ENCODE data around the gene AJAP1. TPM values are rescaled to one million over a fixed set of nuclear protein-coding genes. Genes with fewer than 3 reads are reported as not detected.
A peak's percentile ranks its signal among the peaks of the same experiment; 100 is the strongest.

The AJAP1 gene
- total and polyA plus RNA-seq, 2 of the 8 experiments (the other 6 are each of a cell fraction or from before 2014, with no cell fraction given): 1.9 to 6.2 TPM

DNA sequence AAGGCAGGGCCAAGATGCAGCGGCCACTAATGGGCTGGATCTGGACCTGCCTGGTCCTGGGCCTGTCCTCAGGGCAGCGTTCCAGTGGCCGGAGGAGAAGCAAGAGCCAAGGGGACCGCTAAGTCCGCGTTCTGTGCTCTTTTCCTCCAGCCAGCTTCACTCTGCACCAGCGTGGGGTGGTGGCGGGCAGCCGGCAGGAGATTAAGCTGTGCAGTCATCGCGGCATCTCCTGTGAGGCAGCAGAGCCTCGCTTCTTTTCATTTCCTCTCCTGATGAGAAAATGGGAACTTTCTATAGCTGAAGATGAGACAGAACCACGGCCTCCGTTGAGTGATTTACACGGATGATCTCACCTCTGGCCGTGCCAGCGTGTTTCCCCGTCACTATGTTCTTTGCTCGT, 43.4 kb downstream of the AJAP1 start:
- H2BK120ac ChIP-seq (replicated peaks; ENCODE audit: low read depth, low read length): no peak overlapping the region
- H3K4me1 ChIP-seq (replicated peaks in 1 of 4; ENCODE audit: control insufficient read depth in 3 of 4, insufficient read depth in 4 of 4, low read length in 3 of 4): no peaks in the 10 kb centered on the region; a peak in 1 of 7 replicates
- H3K9ac ChIP-seq (replicated peaks in 1 of 4; ENCODE audit: extremely low read depth in 1 of 4, low read depth in 3 of 4, low read length in 3 of 4): no peak overlapping the region
- H2BK12ac ChIP-seq (ENCODE audit: low read depth, low read length): no peak overlapping the region
- TF ChIP-seq SP1 (IDR thresholded peaks at IDR 0.05; ENCODE audit: low read depth, low read length) (no peak), KDM4A (IDR thresholded peaks at IDR 0.05; ENCODE audit: low read depth, low read length, severe bottlenecking) (no peak), SAP30 (IDR thresholded peaks at IDR 0.05; ENCODE audit: insufficient read depth, insufficient replicate concordance, low read length) (no peak), POLR2A (IDR thresholded peaks at IDR 0.05; ENCODE audit: control extremely low read depth in 1 of 2, low read depth in 2 of 2, low read length in 2 of 2) (no peak)
- no peak for FAIRE-seq
- H3K4me2 ChIP-seq (ENCODE audit: insufficient read depth in 1 of 2, low read depth in 2 of 2, low read length in 2 of 2): no peak overlapping the region
- no peaks in the 10 kb centered on the region for H3K23me2 ChIP-seq (ENCODE audit: low read depth, low read length)
- no peak overlapping the region for H2AK5ac ChIP-seq (ENCODE audit: low read depth, low read length)
- H3K27ac ChIP-seq (ENCODE audit: low read depth, low read length): no peak overlapping the region
- no peak overlapping the region for H3K4ac ChIP-seq (replicated peaks; ENCODE audit: insufficient read length, low read depth, low read length)
- H2BK20ac ChIP-seq (ENCODE audit: low read length): no peak overlapping the region
- POLR2A ChIA-PET (ENCODE audit: partially characterized antibody): interaction anchor here (1.3 kb wide), 1 partner anchor 11 kb away, joined by 3 read pairs; no protein-coding TSS in a partner anchor
- 0 out of 2 replicates have a peak overlapping the region, but pooled peaks have one; percentile 42 for H4K8ac ChIP-seq (ENCODE audit: extremely low read depth, insufficient read depth, low read length)
- no peak overlapping the region for H3K23ac ChIP-seq (ENCODE audit: insufficient read length)
- no peaks in the 10 kb centered on the region for H3K27me3 ChIP-seq (replicated peaks in 1 of 4; ENCODE audit: control insufficient read depth in 3 of 4, extremely low read depth in 1 of 4, insufficient read depth in 3 of 4, low read length in 3 of 4)
- H3K9me3 ChIP-seq (ENCODE audit: insufficient read depth in 2 of 2, low read depth in 1 of 2, low read length in 1 of 2): no peaks in the 10 kb centered on the region
- H4K5ac ChIP-seq (ENCODE audit: insufficient read length, low read depth, low read length): no peak overlapping the region
- no peak overlapping the region for H2BK5ac ChIP-seq (ENCODE audit: low read depth, low read length)
- H2AFZ ChIP-seq (ENCODE audit: low read length): no peak overlapping the region
- H3K79me2 ChIP-seq (ENCODE audit: control insufficient read depth in 1 of 2, insufficient read depth in 2 of 2, low read length in 2 of 2): no peaks in the 10 kb centered on the region
- H3K56ac ChIP-seq (replicated peaks; ENCODE audit: insufficient read length, low read depth, low read length): no peak overlapping the region
- DNase-seq (ENCODE audit: low read depth in 1 of 2, low spot score in 2 of 2): no peak
- H3K14ac ChIP-seq (ENCODE audit: insufficient read length): no peak overlapping the region
- H3K18ac ChIP-seq (ENCODE audit: extremely low read depth, low read length): no peak overlapping the region
- CTCF ChIA-PET (ENCODE audit: partially characterized antibody): interaction anchor here (0.7 to 1.7 kb wide), 3 partner anchors 12 to 45 kb away, joined by 3 to 4 read pairs (median 4); no protein-coding TSS in a partner anchor
- no peak overlapping the region for H2BK15ac ChIP-seq (ENCODE audit: low read length)
- peaks cover 6% of the 10 kb centered on the region for H3K79me1 ChIP-seq (ENCODE audit: low read depth, low read length)
- no peaks in the 10 kb centered on the region for H3K36me3 ChIP-seq (ENCODE audit: control insufficient read depth in 2 of 4, insufficient read depth in 4 of 4, low read length in 3 of 4)
- WGBS, 2 experiments (ENCODE audit: extremely low coverage in 1 of 2, insufficient coverage in 1 of 2, insufficient read length in 1 of 2, insufficient replicate concordance in 2 of 2, low coverage in 1 of 2, low lambda C conversion rate in 2 of 2, missing lambda C conversion rate in 1 of 2): 93% methylated on average over 17 of the region's 19 CpGs; no CpG with 5 or more reads in 1 of the 2 experiments
- peaks cover 0 to 13% of the 10 kb centered on the region in 2 experiments for H4K20me1 ChIP-seq (replicated peaks in 1 of 2; ENCODE audit: control insufficient read depth in 1 of 2, insufficient read depth in 2 of 2, low read length in 2 of 2)
- H4K91ac ChIP-seq (replicated peaks; ENCODE audit: insufficient read length, low read length): peak overlapping the region; percentile 55
- H3K4me3 ChIP-seq (ENCODE audit: extremely low read depth in 1 of 4, insufficient read depth in 2 of 4, low read depth in 3 of 4, low read length in 4 of 4): no peak overlapping the region

Data from H1 (cell line).